ENCODE data around the gene ITM2C.
A peak's percentile ranks its signal among the peaks of the same experiment; 100 is the strongest.

Gene ITM2C

DNA sequence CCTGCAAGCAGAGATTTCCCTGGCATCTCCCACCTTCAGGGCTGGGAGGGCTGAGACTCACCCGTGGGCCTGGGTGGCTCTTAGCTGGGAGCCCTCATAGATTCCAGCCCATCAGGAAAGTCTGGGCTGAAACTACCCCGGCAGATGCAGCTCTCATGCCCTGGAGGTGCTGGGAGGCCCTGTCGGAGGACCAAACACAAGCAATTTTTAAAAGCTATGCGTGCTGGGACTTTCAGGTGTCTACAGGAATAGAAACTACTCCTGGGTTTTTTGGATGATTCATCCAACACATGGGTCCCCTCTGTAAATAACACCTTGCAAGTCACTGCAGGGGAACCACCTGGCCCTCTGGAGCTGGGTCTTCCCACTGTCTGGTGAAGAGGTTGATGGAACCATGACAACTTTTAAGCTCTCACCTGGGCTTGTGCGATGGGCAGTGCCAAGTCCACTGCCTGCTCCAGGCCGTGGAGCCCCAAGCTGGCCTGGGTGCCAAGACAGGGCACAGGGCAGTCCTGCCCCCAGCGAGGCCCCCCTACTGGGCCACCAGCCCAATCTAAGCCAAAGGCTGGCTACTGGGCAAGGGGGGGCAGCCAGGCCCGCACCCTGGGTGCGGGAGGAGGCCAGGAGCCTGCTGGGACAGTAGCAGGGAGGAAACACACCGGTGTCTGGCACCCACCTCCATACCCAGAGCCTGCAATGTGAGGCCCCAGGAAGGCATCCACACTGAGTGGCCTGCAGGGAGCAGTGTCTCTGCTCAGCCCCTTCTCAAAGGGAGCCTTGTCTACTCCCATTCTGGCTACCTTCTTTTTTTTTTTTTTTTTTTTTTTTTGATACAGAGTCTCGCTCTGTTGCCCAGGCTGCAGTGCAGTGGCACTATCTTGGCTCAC is 61.4 kb downstream of the ITM2C start:
- DNase-seq (ENCODE audit: low read depth, low spot score): no peak
- TF ChIP-seq, protein P1, sequence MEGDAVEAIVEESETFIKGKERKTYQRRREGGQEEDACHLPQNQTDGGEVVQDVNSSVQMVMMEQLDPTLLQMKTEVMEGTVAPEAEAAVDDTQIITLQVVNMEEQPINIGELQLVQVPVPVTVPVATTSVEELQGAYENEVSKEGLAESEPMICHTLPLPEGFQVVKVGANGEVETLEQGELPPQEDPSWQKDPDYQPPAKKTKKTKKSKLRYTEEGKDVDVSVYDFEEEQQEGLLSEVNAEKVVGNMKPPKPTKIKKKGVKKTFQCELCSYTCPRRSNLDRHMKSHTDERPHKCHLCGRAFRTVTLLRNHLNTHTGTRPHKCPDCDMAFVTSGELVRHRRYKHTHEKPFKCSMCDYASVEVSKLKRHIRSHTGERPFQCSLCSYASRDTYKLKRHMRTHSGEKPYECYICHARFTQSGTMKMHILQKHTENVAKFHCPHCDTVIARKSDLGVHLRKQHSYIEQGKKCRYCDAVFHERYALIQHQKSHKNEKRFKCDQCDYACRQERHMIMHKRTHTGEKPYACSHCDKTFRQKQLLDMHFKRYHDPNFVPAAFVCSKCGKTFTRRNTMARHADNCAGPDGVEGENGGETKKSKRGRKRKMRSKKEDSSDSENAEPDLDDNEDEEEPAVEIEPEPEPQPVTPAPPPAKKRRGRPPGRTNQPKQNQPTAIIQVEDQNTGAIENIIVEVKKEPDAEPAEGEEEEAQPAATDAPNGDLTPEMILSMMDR (IDR thresholded peaks at IDR 0.05; ENCODE audit: low read depth, low read length): peak; percentile 7
- in situ Hi-C loops (cut with HindIII; ENCODE audit: low sequenced_read_pairs): no loop called here
- H3K4me3 ChIP-seq (ENCODE audit: low read depth, low read length): no peak overlapping the region

DNA sequence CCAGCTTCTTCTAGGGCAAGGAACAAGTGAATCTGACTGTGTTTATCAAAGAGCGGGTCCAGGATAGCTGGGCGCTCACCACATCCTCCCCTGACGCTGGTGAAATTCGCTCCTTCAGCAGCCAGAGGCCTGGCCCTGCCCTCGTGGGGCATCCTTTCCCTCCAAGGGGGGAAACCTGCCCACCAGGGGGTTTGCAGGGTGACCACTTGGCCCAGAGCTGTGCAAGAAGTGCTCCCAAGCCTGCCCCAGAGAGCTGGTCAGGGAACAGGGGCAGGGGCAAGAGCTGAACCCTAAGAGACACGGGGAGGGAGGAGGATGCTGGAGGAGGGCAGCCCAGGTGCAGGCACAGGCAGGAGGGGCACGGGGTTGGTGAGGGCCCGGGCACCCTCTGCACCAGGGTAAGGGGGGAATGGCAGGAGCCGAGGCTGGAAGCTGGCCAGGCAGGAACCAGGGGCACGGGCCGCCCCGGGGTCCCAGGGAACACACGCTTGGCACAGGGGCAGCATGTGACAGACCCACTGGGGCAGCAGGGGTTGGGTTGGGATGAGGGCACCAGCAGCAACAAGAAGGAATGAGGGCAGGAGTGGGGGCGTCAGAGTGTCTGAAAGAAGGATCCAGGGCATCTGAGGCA is 63.1 kb downstream of the ITM2C start:
- TF ChIP-seq, protein P1 (IDR thresholded peaks at IDR 0.05; ENCODE audit: low read depth, low read length): no peak
- H3K4me3 ChIP-seq (ENCODE audit: low read depth, low read length): no peak overlapping the region
- in situ Hi-C loops (cut with HindIII; ENCODE audit: low sequenced_read_pairs): no loop called here
- no peak for DNase-seq (ENCODE audit: low read depth, low spot score)

All from astrocyte of the spinal cord (primary cell).